SK-N-MC (cell line): Measurements from ENCODE around the gene DQX1.

Experiments
- EZH2 ChIP-seq: fragments of 200-600 bp; sonication (generic); IDR thresholded peaks from one replicate; pipeline ENCODE4 v1.6.1; 2017; ENCODE audit warnings: antibody characterized with exemption
- POLR2AphosphoS5 ChIP-seq: IDR thresholded peaks from 2 replicates; pipeline ENCODE4 v1.6.1; 2012; ENCODE audit warnings: mild to moderate bottlenecking, low read depth, low read length, borderline replicate concordance

GRCh38 chr2:74551942-74552913 is 26.2 kb upstream of the DQX1 start:
- TF ChIP-seq EZH2: no peak
- no peak for TF ChIP-seq POLR2AphosphoS5
